Lung (tissue), 12 donors: ENCODE data around the gene STAT5B. TPM values are rescaled to one million over a fixed set of nuclear protein-coding genes. Genes with fewer than 3 reads are reported as not detected.

Experiments
- ATAC-seq: fragments of 200-7000 bp; cut with Tn5 transposase; one replicate; pipeline ENCODE4 v1.9.1; 2020; ENCODE audit warnings: moderate number of reproducible peaks; ENCODE audit not compliant: insufficient read depth, low FRiP score
- DNase-seq, 3 donors: peaks; one replicate each; pipeline ENCODE4 v3.0.0-alpha.2; 2013 to 2017
- H3K27ac ChIP-seq, 2 donors: one replicate each; pipeline ENCODE4 v1.5.1; 2013; ENCODE audit warnings: mild to moderate bottlenecking in 2 of 2, moderate library complexity in 2 of 2, control low read depth in 1 of 2, inconsistent platforms in 1 of 2, low read depth in 1 of 2, low read length in 1 of 2
- H3K27me3 ChIP-seq, 3 donors: one replicate each; pipeline ENCODE4 v1.5.1; 2013; ENCODE audit warnings: low read length in 2 of 3; ENCODE audit not compliant: control insufficient read depth in 3 of 3, insufficient read depth in 3 of 3
- H3K36me3 ChIP-seq, 4 donors: one replicate each; pipeline ENCODE4 v1.5.1; 2013; ENCODE audit warnings: low read length in 4 of 4, mild to moderate bottlenecking in 1 of 4, moderate library complexity in 1 of 4; ENCODE audit not compliant: control insufficient read depth in 4 of 4, insufficient read depth in 4 of 4
- H3K4me1 ChIP-seq, 5 donors: one replicate each; pipeline ENCODE4 v1.5.1; 2013; ENCODE audit warnings: low read length in 5 of 5, mild to moderate bottlenecking in 2 of 5, moderate library complexity in 1 of 5; ENCODE audit not compliant: control insufficient read depth in 5 of 5, insufficient read depth in 5 of 5
- H3K4me3 ChIP-seq: one replicate; pipeline ENCODE4 v1.5.1; 2013; ENCODE audit warnings: mild to moderate bottlenecking, control low read depth, moderate library complexity
- H3K9ac ChIP-seq, 2 donors: one replicate each; pipeline ENCODE4 v1.5.1; 2013; ENCODE audit warnings: low read length in 2 of 2, control low read depth in 1 of 2; ENCODE audit not compliant: insufficient read depth in 1 of 2
- H3K9me3 ChIP-seq, 4 donors: one replicate each; pipeline ENCODE4 v1.5.1; 2013; ENCODE audit warnings: low read length in 3 of 4, mild to moderate bottlenecking in 1 of 4, moderate library complexity in 1 of 4; ENCODE audit not compliant: control insufficient read depth in 4 of 4, insufficient read depth in 3 of 4
- WGBS, 2 donors: extraction: QIAGEN DNeasy Blood & Tissue Kit; methylation state at CpG; one replicate each; pipeline ENCODE4 v1.1.7; 2013; 5-methylcytosine and 5-hydroxymethylcytosine counted together
- polyA plus RNA-seq, 2 donors: library from polyadenylated mRNA; stranded (reverse); fragments of 200-250 nt; gene quantifications; one replicate each; pipeline ENCODE4 v1.2.1, GENCODE V29; 2013
- total RNA-seq, 2 donors: library from RNA; depleted of rRNA in 1 of 2; stranded (reverse); fragments of >200 nt in 1 of 2; gene quantifications; one replicate each; pipeline ENCODE4 v1.2.1, GENCODE V29; 2014 to 2021
- TF ChIP-seq, protein P1 (sequence below): IDR thresholded peaks from 2 replicates; pipeline ENCODE4 v1.5.1; 2012; ENCODE audit warnings: mild to moderate bottlenecking; ENCODE audit errors: control extremely low read depth, extremely low read depth
- donor health status: control.
- donor health status: control.
- donor health status: Bipolar disorder and iron deficiency.
- donor health status: healthy.
- donor health status: DM: yes; HTN: yes; CAD: no.

Gene STAT5B
- total and polyA plus RNA-seq, 4 donors: 23.3 to 53.6 (median 48.1) TPM

DNA sequence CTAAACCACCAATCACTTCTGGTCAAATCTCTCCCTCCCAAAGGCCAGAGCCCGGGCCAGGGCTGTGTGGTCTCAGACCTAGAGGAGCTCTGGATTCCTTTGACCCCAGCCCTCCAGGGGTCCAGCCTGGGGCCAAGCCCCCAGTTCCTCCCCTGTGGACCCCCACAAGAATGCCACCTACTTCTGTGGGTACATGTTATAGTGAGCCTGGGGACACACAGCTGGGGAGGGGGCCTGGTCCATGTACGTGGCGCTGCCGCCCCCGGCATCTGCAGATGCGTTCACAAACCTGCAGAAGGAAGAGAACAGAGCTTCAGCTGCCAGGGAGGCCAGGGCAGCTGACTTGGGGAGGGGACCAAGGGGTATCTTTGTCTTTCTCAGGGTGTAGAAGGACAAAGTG is 74.0 kb downstream of the STAT5B start:
- no peak overlapping the region for H3K4me3 ChIP-seq
- peaks cover 0 to 10% (median 0%) of the 10 kb centered on the region in 5 donors for H3K4me1 ChIP-seq
- TF ChIP-seq, protein P1, sequence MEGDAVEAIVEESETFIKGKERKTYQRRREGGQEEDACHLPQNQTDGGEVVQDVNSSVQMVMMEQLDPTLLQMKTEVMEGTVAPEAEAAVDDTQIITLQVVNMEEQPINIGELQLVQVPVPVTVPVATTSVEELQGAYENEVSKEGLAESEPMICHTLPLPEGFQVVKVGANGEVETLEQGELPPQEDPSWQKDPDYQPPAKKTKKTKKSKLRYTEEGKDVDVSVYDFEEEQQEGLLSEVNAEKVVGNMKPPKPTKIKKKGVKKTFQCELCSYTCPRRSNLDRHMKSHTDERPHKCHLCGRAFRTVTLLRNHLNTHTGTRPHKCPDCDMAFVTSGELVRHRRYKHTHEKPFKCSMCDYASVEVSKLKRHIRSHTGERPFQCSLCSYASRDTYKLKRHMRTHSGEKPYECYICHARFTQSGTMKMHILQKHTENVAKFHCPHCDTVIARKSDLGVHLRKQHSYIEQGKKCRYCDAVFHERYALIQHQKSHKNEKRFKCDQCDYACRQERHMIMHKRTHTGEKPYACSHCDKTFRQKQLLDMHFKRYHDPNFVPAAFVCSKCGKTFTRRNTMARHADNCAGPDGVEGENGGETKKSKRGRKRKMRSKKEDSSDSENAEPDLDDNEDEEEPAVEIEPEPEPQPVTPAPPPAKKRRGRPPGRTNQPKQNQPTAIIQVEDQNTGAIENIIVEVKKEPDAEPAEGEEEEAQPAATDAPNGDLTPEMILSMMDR: no peak
- no peaks in the 10 kb centered on the region for H3K9me3 ChIP-seq
- H3K9ac ChIP-seq: no peak overlapping the region
- 94 to 98% methylated on average over 6 of the region's 6 CpGs for WGBS, 2 donors
- no peaks in the 10 kb centered on the region for H3K27me3 ChIP-seq
- no peak overlapping the region for H3K27ac ChIP-seq
- ATAC-seq (no peak), DNase-seq (no peak)
- peaks cover 8 to 45% (median 19%) of the 10 kb centered on the region in 4 donors for H3K36me3 ChIP-seq

DNA sequence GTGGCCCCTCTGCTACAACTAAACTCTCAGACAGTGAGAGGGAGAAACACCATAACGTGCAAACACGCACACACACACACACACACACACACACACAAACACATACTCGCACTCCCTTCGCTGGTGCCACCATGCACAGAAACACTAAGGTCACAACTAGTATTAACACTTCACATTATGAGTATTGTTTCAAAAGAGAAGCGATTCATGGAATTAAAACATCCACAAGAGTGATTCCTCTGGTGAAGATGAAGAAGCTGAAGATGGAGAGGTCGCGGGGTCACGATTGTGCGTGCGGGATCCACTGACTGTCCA is 74.8 kb downstream of the STAT5B start:
- H3K27me3 ChIP-seq: no peaks in the 10 kb centered on the region
- TF ChIP-seq, protein P1: no peak
- H3K4me1 ChIP-seq: peaks cover 0 to 10% (median 0%) of the 10 kb centered on the region in 5 donors
- H3K9ac ChIP-seq: no peak overlapping the region
- no peak for ATAC-seq
- no peaks in the 10 kb centered on the region for H3K9me3 ChIP-seq
- H3K27ac ChIP-seq: no peak overlapping the region
- WGBS, 2 donors: 93% methylated on average over 10 of the region's 10 CpGs
- DNase-seq: no peak
- no peak overlapping the region for H3K4me3 ChIP-seq
- H3K36me3 ChIP-seq: peaks cover 7 to 41% (median 18%) of the 10 kb centered on the region in 4 donors

DNA sequence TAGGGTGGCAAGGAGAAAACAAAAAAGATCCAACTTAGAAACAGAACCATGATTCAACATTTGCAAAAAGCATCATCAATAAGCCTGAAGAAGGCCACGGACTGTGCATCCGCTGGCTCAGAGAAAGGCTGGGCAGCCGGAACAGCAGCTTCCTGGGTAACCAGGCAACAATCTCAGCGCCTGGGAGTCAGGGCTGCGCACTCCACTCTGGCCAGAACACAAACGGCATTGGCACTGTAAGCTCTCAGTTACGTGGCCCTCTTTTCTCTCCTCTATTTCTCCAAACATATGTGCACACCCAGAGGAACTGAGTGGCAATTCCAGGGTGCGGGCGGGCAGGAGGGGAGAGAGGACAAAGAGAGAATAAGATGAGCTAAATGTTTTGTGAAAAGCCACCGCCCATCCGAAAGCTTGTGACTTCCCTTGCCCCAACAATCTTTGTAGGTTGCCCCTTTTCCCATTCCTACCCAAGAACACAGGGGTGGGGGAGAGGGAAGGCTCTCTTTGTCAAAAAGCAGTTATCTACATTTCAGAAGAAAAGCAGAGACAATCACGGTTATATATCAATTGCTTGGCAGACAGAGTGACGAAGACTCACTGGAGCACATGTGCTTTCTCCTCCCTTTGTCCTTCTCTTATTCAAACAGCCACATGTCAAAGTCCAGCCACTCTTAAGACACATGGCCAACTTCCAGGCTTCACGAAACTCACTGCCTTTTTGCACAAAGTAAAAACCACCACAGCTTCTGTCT is 75.3 kb downstream of the STAT5B start:
- Histone ChIP-seq H3K36me3 (peaks cover 7 to 39% (median 17%) of the 10 kb centered on the region in 4 donors), H3K4me1 (peaks cover 0 to 10% (median 0%) of the 10 kb centered on the region in 5 donors), H3K27ac (no peak overlapping the region), H3K9ac (no peak overlapping the region), H3K9me3 (no peaks in the 10 kb centered on the region), H3K4me3 (no peak overlapping the region), H3K27me3 (no peaks in the 10 kb centered on the region)
- ATAC-seq (peak; percentile 34), DNase-seq (peak; percentile 16 to 49 (median 36))
- 68 to 84% methylated on average over 14 of the region's 14 CpGs for WGBS, 2 donors
- TF ChIP-seq, protein P1: no peak
